Fibroblast of mammary gland (primary cell): ENCODE results near the gene TEDC2.
"Not testable (repeated sequence)": the region's sequence is repeated elsewhere in the genome, so short reads cannot be mapped to it uniquely, and the experiment has no call there.

Experiments used
- DNase-seq: peaks from one replicate; pipeline ENCODE4 v3.0.0-alpha.2; 2010; ENCODE audit warnings: low read depth
- H3K4me3 ChIP-seq: 2 replicates; pipeline ENCODE4 v1.5.1; 2011; ENCODE audit warnings: low read depth, mild to moderate bottlenecking, low read length, moderate library complexity; ENCODE audit not compliant: control insufficient read depth
- CTCF ChIP-seq: conservative IDR thresholded peaks from 2 replicates; pipeline ENCODE4 v1.5.1; 2011; ENCODE audit warnings: low read depth, low read length, inconsistent platforms; ENCODE audit not compliant: control insufficient read depth, insufficient read depth

TEDC2 gene

GRCh38 chr16:2437032-2437790, 22.7 kb upstream of the TEDC2 start:
- no peak for DNase-seq
- no peak overlapping the region for H3K4me3 ChIP-seq
- TF ChIP-seq CTCF, result no peak

GRCh38 chr16:2438121-2438520, 21.8 kb upstream of the TEDC2 start:
- no peak overlapping the region for H3K4me3 ChIP-seq
- no peak for DNase-seq
- TF ChIP-seq CTCF, result no peak

GRCh38 chr16:2439598-2439997, 20.3 kb upstream of the TEDC2 start:
- H3K4me3 ChIP-seq, result no peak overlapping the region
- DNase-seq, result no peak
- no peak for TF ChIP-seq CTCF

DNA sequence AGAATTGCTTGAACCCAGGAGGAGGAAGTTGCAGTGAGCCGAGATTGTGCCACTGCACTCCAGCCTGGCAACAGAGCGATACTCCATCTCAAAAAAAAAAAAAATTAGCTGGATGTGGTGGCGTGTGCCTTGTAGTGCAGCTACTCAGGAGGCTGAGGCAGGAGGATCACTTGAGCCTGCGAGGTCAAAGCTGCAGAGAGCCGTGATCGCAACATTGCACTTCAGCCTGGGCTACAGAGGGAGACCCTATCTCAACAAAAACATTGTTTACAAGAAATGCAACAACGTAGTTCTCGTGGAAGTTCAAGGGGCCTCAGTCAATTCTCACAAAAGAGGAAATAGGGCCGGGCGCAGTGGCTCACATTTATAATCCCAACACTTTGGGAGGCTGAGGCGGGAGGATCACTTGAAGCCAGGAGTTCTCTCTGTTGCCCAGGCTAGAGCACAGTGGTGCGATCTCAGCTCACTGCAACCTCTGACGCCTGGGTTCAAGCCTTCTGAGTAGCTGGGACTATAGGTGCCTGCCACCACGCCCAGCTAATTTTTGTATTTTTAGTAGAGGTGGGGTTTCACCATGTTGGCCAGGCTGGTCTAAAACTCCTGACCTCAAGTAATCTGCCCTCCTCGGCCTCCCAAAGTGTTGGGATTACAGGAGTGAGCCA, 18.6 kb upstream of the TEDC2 start:
- not testable (repeated sequence) for H3K4me3 ChIP-seq, DNase-seq

DNA sequence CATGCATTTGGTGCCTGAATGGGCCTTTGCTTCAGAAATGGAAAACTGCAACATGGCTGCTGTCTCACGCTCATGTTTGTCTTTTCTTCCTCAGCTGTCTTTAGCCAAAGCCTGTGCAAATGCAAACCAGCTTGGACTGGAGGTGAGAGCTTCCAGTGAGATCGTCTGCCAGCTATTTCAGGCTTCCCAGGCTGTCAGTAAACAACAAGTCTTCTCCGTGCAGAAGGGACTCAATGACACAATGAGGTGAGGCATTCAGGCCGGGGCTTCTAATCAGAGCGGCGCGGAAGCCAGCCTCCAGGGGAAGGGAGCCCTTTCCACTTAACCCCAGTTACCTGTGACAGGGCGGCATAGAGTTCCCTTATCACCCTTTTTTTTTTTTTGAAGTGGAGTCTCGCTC, 16.4 kb upstream of the TEDC2 start:
- TF ChIP-seq CTCF, result no peak
- no peak for DNase-seq

DNA sequence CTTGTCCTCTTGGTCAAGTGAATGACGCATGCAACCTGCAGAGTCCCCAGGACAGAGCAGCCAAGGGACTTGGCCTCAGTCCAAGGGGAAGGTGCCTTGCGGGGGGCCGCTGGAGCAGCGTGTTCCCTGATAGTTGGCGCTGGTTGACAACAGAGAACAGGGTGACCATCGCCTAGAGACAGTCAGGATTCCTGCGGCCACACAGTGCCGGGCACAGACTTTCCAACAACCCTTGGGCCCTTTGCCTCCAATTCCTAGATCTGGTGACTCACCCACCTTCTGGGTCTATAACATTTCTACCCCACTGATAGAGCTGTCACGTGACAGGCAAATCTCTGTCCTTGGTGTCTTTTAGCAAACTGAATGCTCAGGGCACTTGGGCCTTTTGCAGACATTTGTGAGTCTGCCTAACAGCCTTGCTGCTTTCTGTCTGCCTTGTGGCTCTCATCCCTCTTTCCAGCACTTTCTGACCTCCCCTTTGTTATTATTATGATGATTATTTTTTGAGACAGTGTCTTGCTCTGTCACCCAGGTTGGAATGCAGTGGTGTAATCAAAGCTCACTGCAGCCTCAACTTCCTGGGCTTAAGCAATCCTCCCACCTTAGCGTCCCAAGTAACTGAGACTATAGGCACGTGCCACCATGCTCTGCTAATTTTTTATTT, 11.9 kb upstream of the TEDC2 start:
- no peak for TF ChIP-seq CTCF
- DNase-seq, result peak; percentile 49
- H3K4me3 ChIP-seq, result no peak overlapping the region

More for the DNA sequence above, 16.4 kb upstream of the TEDC2 start:
- no peak overlapping the region for H3K4me3 ChIP-seq

GRCh38 chr16:2449118-2449517, 10.8 kb upstream of the TEDC2 start:
- DNase-seq, result no peak
- TF ChIP-seq CTCF, result no peak

More at GRCh38 chr16:2449118-2449517, 10.8 kb upstream of the TEDC2 start:
- H3K4me3 ChIP-seq, result no peak overlapping the region
